Osteoblast (primary cell): ENCODE results near the gene COPB1. TPM values are rescaled to one million over a fixed set of nuclear protein-coding genes. Genes with fewer than 3 reads are reported as not detected.
A peak's percentile ranks its signal among the peaks of the same experiment; 100 is the strongest.
"Not testable (repeated sequence)": the region's sequence is repeated elsewhere in the genome, so short reads cannot be mapped to it uniquely, and the experiment has no call there.

Experiments used
- DNase-seq: peaks from one replicate; pipeline ENCODE4 v3.0.0; 2011; ENCODE audit warnings: low spot score, mixed read lengths; ENCODE audit not compliant: insufficient read length; ENCODE audit errors: missing footprints
- H2AFZ ChIP-seq: 2 replicates; pipeline ENCODE4 v1.6.0; 2011; ENCODE audit warnings: mild to moderate bottlenecking, low read length
- H3K27ac ChIP-seq: 2 replicates; pipeline ENCODE4 v1.5.1; 2011; ENCODE audit warnings: mild to moderate bottlenecking, low read depth, low read length, moderate library complexity
- H3K27me3 ChIP-seq: 2 replicates; pipeline ENCODE4 v1.6.0; 2012; ENCODE audit warnings: mild to moderate bottlenecking, control low read depth, inconsistent platforms, low read length, moderate library complexity; ENCODE audit not compliant: insufficient read depth
- H3K36me3 ChIP-seq: 2 replicates; pipeline ENCODE4 v1.5.1; 2011; ENCODE audit warnings: mild to moderate bottlenecking, low read length, control low read depth, moderate library complexity; ENCODE audit not compliant: insufficient read depth
- H3K4me1 ChIP-seq: 2 replicates; pipeline ENCODE4 v1.5.1; 2011; ENCODE audit warnings: mild to moderate bottlenecking, low read length, control low read depth, moderate library complexity; ENCODE audit not compliant: insufficient read depth
- H3K4me2 ChIP-seq: 2 replicates; pipeline ENCODE4 v1.6.0; 2011; ENCODE audit warnings: mild to moderate bottlenecking, low read length; ENCODE audit not compliant: insufficient read depth
- H3K4me3 ChIP-seq: fragments of 200-600 bp; sonication (generic); 3 replicates; pipeline ENCODE4 v1.5.1; 2012; ENCODE audit warnings: mild to moderate bottlenecking, low read length, inconsistent platforms; ENCODE audit not compliant: insufficient read depth
- H3K79me2 ChIP-seq: 2 replicates; pipeline ENCODE4 v1.6.0; 2012; ENCODE audit warnings: mild to moderate bottlenecking, low read length, control low read depth, inconsistent platforms; ENCODE audit not compliant: insufficient read depth
- H3K9me3 ChIP-seq: 2 replicates; pipeline ENCODE4 v1.5.1; 2011; ENCODE audit warnings: low read depth, low read length, control low read depth
- H4K20me1 ChIP-seq: 2 replicates; pipeline ENCODE4 v1.6.0; 2012; ENCODE audit warnings: mild to moderate bottlenecking, low read length, control low read depth; ENCODE audit not compliant: insufficient read depth
- total RNA-seq: library from RNA; depleted of rRNA; stranded (reverse); fragments of >200 nt; gene quantifications from 2 replicates; pipeline ENCODE4 v1.2.3, GENCODE V29; 2012
- TF ChIP-seq, protein P1 (sequence below): IDR thresholded peaks from 2 replicates; pipeline ENCODE4 v1.5.1; 2011; ENCODE audit warnings: mild to moderate bottlenecking, low read depth, low read length, moderate library complexity; ENCODE audit errors: extremely low read depth

The COPB1 gene
- total RNA-seq, 1 donor = 245 TPM

DNA sequence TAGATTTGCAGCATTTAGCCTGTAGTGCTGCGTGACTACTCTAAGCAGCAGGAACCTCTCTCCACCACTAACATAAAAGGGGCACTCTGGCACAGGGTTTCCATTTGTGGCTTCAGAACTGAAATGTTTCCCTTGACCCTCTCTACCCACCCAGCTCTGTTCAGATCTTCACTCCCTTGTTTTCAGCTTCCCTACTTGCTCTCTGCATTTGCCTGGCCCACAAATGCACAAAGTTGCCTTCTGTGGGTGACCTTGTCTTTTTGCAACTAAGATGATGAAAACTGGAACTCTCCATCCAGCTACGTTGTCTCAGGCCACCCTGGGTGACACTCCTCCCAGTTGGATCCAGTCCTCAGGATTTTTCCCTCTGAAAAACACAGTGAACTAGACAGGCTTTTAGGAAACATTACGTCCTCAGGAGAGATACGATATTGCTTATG is 40.4 kb upstream of the COPB1 start:
- no peaks in the 10 kb centered on the region for H3K4me1 ChIP-seq
- no peaks in the 10 kb centered on the region for H3K27me3 ChIP-seq
- H3K27ac ChIP-seq = no peak overlapping the region
- no peak overlapping the region for H3K4me3 ChIP-seq
- no peaks in the 10 kb centered on the region for H3K9me3 ChIP-seq
- no peak for DNase-seq
- no peaks in the 10 kb centered on the region for H3K79me2 ChIP-seq
- H4K20me1 ChIP-seq = no peaks in the 10 kb centered on the region
- H3K36me3 ChIP-seq = no peaks in the 10 kb centered on the region
- TF ChIP-seq, protein P1, sequence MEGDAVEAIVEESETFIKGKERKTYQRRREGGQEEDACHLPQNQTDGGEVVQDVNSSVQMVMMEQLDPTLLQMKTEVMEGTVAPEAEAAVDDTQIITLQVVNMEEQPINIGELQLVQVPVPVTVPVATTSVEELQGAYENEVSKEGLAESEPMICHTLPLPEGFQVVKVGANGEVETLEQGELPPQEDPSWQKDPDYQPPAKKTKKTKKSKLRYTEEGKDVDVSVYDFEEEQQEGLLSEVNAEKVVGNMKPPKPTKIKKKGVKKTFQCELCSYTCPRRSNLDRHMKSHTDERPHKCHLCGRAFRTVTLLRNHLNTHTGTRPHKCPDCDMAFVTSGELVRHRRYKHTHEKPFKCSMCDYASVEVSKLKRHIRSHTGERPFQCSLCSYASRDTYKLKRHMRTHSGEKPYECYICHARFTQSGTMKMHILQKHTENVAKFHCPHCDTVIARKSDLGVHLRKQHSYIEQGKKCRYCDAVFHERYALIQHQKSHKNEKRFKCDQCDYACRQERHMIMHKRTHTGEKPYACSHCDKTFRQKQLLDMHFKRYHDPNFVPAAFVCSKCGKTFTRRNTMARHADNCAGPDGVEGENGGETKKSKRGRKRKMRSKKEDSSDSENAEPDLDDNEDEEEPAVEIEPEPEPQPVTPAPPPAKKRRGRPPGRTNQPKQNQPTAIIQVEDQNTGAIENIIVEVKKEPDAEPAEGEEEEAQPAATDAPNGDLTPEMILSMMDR = no peak
- no peak overlapping the region for H3K4me2 ChIP-seq
- no peak overlapping the region for H2AFZ ChIP-seq

DNA sequence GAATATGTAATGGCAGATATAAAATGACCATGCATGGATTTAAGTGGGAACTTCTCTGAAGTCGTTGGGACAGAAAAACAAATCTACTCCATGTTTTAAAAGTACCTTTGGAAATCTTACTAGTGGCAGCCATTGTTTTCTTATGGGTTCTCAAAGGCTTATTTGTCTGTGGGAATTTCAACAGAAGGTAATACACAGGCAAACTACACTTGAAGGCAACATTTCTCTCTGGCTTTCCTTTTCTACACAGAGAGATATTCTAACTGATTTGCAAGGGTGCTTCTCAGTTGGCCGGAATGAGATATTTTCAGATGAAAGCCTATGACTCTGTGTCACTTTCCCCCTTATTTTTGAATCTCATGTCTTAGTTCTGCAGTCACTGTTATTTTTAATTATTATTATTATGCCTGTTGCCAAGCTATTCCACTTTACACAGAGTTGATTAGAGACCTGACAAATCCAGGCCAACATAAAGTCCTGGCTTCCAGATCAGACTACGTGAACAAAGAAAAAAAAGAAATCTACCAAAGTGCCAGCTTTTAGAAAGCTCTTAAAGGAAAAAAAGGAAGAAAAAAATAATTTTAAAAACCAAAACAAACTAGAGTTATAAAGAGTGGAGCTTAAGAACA is 39.4 kb upstream of the COPB1 start:
- no peak overlapping the region for H3K4me3 ChIP-seq
- no peaks in the 10 kb centered on the region for H3K9me3 ChIP-seq
- H3K27ac ChIP-seq = no peak overlapping the region
- TF ChIP-seq, protein P1 = no peak
- H3K4me2 ChIP-seq = no peak overlapping the region
- H3K4me1 ChIP-seq = no peaks in the 10 kb centered on the region
- H3K79me2 ChIP-seq = no peaks in the 10 kb centered on the region
- H3K27me3 ChIP-seq = no peaks in the 10 kb centered on the region
- H2AFZ ChIP-seq = no peak overlapping the region
- no peaks in the 10 kb centered on the region for H3K36me3 ChIP-seq
- no peaks in the 10 kb centered on the region for H4K20me1 ChIP-seq
- no peak for DNase-seq

DNA sequence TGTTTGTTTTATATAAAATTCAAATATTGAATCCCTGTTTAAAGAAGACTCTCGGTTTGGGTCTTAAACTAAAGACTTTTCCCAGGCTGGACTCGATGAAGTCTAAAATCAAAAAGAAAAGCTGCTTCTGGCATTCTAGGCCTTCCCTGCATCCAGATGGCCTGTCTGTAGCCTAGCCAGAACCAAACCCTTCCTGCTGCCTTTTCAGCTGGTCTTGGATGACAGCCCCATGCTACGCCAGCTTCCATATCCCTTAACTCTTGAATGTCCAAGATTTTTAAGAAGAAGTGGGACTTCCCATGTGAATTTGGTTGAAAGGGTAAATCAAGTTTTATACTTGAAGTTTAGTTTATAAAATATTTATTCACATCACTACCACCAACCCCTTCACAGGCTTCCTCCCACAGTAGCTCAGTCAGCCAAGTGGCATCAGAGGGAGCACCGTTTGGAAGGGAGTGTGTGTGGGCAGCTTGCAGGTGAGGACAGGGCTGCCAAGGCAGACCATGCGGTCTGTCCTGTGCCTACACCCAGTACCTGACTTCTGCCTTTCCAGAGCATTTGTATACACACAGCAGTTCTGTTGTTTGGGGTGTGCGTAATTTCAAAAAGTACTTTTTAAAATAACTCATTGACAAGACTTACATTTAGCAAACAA is 38.8 kb upstream of the COPB1 start:
- H4K20me1 ChIP-seq = no peaks in the 10 kb centered on the region
- no peaks in the 10 kb centered on the region for H3K4me1 ChIP-seq
- H2AFZ ChIP-seq = no peak overlapping the region
- no peaks in the 10 kb centered on the region for H3K79me2 ChIP-seq
- no peaks in the 10 kb centered on the region for H3K36me3 ChIP-seq
- H3K27ac ChIP-seq = no peak overlapping the region
- H3K27me3 ChIP-seq = no peaks in the 10 kb centered on the region
- TF ChIP-seq, protein P1 = no peak
- no peak overlapping the region for H3K4me2 ChIP-seq
- H3K9me3 ChIP-seq = no peaks in the 10 kb centered on the region
- H3K4me3 ChIP-seq = no peak overlapping the region
- no peak for DNase-seq

DNA sequence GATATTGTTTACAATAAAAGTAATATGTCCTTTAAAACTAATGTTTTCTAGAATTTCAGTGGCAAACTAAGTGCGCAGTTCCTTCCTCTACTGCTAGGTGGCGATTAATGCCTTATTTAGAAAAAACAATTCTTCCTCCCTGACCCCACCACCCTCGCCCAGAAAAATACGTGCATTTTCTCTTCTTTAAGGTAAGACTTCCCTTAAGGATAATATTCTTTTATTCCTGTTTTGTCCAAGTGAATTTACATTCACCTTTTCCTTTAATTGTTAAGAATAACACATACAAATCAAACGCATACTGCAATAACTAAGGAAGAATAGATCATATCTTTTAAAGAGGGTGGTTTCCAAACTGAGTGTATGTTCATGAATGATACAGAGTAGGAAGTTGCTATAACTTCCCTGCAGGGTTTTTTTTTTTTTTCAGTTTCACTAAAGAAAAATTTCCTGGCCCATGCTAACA is 37.6 kb upstream of the COPB1 start:
- no peak overlapping the region for H3K27ac ChIP-seq
- no peaks in the 10 kb centered on the region for H3K36me3 ChIP-seq
- no peak overlapping the region for H3K4me2 ChIP-seq
- no peaks in the 10 kb centered on the region for H3K79me2 ChIP-seq
- no peaks in the 10 kb centered on the region for H3K9me3 ChIP-seq
- DNase-seq = peak; percentile 84
- TF ChIP-seq, protein P1 = peak; percentile 73
- no peaks in the 10 kb centered on the region for H4K20me1 ChIP-seq
- H2AFZ ChIP-seq = no peak overlapping the region
- H3K27me3 ChIP-seq = no peaks in the 10 kb centered on the region
- no peaks in the 10 kb centered on the region for H3K4me1 ChIP-seq
- no peak overlapping the region for H3K4me3 ChIP-seq

DNA sequence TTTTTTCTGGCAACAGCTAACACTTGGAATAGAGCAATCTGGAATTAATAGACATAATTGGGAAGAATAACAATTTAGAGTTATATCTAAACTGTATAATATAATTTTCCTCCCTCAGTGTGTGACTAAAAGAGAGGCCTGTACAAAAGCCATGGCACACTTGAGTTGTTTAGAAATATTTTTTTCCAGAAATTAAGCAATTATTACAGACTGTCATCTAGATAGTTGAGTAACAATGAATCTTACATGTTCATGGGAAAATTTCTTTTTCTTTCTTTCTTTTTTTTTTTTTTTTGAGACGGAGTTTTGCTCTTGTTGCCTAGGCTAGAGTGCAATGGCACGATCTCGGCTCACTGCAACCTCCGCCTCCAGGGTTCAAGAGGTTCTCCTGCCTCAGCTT is 35.6 kb upstream of the COPB1 start:
- not testable (repeated sequence) for H3K27me3 ChIP-seq, H3K9me3 ChIP-seq, H3K27ac ChIP-seq, DNase-seq, H3K36me3 ChIP-seq, H3K4me2 ChIP-seq, H4K20me1 ChIP-seq, H3K4me3 ChIP-seq, H2AFZ ChIP-seq, H3K4me1 ChIP-seq, H3K79me2 ChIP-seq
